Retina (tissue), 1 donor: ENCODE data around the gene GLIPR2.
"Not testable (repeated sequence)": the region's sequence is repeated elsewhere in the genome, so short reads cannot be mapped to it uniquely, and the experiment has no call there.

Experiments
- DNase-seq: peaks from one replicate; pipeline ENCODE4 v3.0.0-alpha.2; 2016

Gene GLIPR2

DNA sequence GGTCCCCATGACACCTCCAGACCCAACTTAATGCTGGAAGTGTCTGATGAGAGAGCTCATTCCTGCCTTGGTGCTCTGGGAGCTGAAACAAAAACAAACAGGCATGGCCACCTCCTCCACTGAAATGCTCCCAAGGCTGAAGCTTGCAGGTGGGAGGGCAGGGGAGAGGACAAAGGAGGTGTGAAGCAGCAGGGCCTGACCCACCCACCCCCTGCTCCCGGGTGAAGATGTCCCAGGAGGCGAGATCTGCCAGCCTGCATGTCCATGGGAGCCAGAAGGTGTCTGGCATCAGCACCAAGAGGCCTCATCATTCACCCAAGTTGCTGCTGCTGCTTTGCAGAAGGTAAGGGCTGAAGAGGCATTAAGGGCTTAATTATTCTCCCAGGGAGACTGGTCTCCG lies 28.5 kb downstream of the GLIPR2 start:
- no peak for DNase-seq

DNA sequence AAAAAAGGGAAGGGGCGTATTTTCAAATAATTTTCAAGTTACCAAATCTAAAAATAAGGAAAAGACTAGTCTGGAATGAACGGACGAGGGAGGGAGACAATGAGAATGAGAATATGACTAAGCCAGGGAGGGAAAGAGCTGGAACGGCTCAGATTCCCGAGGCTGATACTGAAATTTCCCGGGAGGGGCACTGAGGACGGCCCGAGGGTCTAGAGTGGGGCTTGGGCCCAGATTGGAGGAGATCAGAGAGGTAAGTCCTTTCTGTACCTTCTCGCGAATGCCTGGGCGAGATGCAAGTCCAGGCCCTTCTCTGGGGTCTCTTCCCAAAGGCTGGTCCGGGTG lies 29.3 kb downstream of the GLIPR2 start:
- DNase-seq: no peak

DNA sequence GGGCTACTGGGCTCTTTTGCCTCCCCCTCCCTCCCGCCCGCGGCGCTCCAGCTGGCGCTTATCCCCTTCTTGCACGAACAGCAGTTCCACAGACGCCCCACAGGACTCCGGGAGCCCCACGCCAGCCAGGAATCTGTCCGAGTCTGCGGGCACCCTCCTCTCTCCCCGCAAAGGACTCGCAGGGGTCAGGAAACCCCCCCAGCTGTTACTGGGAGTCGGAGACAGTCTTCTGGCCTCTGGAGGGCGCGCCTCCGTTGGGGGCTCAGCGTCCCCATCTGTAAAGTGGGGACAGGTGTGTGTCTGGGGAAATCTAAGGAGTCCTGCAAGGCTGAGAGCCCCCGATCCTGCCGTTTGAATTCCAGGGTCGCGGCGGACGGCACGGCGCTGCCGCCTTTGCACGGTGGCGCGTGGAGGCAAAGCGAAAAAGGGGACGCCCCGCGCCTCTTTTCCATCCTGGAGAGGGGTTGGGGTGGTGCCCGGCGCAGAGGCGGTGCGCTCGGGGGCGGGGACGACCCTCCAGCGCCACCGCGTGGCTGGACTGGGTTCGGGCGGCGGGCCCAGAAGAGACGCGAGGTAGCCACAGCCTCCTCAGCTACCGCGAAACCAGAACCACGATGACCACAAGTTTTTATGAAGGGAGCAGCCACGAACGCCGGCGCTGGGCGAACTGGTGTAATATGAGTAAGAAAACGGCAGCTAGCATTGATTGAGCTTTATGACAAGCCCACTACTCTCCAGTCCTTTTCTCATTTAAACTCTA lies 29.8 kb downstream of the GLIPR2 start:
- DNase-seq: peak; percentile 93

DNA sequence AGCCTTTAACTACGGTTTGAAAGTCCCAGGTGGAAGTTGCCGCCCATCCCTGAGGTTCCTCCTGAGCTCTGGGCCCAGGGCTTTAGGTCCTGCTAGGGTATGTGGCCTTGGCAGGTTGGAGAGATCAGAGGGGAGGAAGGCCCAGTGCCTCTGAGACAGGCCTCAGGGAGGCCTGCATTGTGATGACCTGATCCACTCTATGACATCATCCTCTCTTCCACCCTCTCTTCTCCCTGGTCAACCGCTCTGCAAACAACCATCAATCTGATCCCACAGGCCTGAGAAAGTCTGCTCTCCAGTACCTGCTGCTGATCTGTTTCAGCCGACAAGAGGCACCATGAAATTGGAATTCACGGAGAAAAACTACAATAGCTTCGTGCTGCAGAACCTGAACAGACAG lies 32.6 kb downstream of the GLIPR2 start, which contains the start of gene CCIN:
Gene CCIN, plus strand, starts transcription at position 223 of the 400 bp plus-strand sequence. Its CDS starts 115 bp downstream, at position 338.
- no peak for DNase-seq

DNA sequence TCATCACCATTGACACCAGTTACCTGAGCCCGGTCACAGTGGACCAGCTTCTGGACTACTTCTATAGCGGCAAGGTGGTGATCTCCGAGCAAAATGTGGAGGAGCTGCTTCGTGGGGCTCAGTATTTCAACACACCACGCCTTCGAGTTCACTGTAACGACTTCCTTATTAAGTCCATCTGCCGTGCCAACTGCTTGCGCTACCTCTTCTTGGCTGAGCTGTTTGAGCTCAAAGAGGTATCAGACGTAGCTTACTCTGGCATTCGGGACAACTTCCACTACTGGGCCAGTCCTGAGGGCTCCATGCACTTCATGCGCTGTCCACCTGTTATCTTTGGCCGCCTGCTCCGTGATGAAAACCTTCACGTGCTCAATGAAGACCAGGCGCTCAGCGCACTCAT lies 33.2 kb downstream of the GLIPR2 start:
- no peak for DNase-seq

DNA sequence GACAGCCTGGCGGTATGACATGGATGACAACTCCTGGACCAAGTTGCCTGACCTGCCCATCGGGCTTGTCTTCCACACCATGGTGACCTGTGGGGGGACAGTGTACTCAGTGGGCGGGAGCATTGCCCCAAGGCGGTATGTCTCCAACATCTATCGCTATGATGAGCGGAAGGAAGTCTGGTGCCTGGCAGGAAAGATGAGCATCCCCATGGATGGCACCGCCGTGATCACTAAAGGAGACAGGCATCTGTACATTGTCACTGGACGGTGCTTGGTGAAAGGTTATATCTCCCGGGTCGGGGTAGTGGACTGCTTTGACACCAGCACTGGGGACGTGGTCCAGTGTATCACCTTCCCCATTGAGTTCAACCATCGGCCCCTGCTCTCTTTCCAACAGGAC lies 34.0 kb downstream of the GLIPR2 start:
- DNase-seq: no peak

DNA sequence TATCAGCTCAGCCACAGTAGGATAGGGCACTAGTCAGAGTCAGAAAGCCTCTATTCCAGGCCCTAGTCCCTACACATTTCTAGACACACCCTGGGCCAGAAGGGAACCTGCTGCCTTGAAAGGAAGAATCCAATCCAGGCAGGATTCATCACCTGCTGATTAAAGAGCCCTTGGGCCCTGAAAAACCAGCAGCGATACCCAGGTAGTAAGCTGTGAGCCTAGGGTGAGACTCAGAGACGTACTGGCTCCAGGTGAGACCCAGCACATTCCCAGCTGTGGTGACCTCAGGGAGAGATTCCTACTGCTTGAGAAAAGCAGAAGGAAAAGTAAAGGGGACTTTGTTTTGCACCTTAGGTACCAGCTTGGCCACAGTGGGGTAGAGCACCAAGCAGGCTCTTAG lies 37.3 kb downstream of the GLIPR2 start:
- no peak for DNase-seq

DNA sequence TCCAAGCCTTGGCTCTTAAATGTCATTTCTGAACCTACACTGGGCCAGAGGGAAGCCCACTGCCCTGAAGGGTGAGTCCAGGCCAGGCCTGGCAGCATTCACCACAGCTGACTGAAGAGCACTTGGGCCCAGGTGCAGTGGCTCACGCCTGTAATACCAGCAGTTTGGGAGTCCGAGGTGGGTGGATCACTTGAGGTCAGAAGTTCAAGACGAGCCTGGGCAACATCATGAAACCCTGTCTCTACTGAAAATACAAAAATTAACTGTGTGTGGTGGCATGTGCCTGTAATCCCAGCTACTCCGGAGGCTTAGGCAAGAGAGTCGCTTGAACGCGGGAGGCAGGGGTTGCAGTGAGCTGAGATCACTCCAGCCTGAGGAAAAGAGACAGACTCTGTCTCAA lies 37.7 kb downstream of the GLIPR2 start:
- no peak for DNase-seq

DNA sequence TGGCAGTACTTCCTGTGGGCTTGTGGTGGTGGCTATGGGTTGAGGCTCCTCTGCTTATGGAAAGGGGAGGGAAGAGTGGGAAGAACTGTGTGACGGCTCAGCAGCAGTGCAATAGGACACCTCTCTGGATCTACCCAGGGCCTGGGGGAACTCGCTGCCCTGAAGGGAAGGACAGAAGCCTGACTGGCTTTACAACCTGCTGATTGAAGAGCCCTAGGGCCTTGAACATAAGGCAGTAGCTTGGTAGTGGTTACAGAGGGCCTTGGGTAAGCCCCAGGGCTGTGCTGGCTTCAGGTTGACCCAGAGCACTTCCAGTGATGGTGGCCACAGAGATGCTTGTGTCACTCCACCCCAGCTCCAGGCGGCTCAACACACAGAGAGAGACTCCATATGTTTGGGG lies 38.2 kb downstream of the GLIPR2 start:
- DNase-seq: no peak

DNA sequence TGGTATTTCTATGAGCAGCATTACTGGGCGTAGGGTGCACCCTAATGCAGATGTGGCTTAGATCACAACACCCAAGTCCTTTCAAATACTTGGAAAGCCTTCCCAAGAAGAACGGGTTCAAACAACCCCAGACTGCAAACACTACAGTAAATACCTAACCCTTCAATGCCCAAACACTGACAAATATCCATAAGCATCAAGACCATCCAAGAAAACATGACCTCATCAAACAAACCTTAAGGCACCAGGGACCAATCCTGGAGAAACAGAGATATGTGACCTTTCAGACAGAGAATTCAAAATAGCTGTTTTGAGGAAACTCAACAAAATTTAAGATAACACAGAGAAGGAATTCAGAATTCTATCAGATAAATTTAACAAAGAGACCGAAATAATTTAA lies 38.7 kb downstream of the GLIPR2 start:
- not testable (repeated sequence) for DNase-seq

DNA sequence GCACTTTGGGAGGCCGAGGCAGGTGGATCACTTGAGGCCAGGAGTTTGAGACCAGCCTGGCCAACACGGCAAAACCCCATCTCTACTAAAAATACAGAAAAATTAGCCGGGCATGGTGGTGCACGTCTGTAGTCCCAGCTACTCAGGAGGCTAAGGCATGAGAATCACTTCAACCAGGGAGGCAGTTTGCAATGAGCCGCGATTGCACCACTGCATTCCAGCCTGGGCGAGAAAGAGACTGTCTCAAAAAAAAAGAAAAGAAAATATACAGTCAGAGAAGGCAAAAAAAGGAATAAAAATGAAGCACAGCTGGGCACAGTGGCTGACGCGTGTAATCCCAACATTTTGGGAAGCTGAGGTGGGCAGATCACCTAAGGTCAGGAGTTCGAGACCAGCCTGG lies 40.0 kb downstream of the GLIPR2 start:
- DNase-seq: not testable (repeated sequence)

DNA sequence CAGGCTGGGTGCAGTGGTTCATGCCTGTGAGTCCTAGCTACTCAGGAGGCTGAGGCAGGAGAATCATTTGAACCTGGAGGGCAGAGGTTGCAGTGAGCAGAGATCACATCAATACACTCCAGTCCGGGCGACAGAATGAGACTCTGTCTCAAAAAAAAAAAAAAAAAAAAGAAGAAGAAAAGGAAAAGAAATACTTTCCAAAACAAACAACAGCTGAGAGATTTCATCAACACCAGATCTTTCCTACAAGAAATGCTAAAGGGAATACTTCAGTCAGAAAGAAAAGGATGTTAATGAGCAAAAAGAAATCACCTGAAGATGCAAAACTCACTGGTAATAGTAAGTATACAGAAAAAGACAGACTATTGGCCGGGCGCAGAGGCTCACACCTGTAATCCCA lies 41.0 kb downstream of the GLIPR2 start:
- DNase-seq: no peak

DNA sequence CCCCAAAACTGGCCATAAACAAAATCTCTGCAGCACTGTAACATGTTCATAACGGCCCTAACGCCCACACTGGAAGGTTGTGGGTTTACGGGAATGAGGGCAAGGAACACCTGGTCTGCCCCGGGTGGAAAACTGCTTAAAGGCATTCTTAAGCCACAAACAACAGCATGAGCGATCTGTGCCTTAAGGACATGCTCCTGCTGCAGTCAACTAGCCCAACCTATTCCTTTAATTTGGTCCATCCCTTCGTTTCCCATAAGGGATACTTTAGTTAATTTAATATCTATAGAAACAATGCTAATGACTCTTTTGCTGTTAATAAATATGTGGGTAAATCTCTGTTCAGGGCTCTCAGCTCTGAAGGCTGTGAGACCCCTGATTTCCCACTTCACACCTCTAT lies 43.7 kb downstream of the GLIPR2 start:
- DNase-seq: not testable (repeated sequence)

DNA sequence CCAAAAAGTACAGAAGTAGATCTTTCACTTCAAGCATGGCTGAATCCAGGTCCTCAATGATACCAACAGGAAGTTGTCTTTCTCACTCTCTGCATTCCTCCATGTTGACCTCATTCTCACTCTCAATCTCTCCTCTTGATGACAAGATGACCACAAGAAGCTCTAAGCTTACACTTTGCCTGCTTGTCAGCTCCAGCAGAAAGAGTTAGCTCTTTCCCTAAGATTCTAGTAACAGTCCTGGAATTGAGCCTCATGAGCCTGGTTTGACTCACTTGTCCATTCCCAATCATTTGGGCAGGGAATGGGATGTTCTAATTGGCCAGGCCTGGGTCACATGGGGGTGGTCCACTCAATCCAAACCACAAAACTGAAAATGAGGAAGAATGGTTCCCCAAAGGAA lies 50.9 kb downstream of the GLIPR2 start:
- DNase-seq: no peak

DNA sequence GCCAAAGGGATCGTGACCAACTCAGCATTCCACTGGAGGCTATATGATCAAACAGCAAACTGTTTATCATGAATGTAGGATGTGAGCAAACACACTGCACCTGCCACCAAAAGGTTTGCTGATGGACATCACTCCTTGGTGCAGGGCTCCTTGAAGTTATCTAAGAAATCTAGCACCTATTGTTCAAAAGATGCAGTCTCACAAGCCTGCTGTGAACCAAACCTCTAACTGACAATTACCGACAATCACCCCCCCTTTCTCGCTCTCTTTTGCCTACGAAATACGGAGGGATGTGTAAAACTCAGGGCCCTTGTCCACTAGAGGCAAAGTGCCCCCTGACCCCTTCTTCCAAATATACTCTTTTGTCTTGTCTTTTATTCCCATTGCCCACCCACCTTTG lies 51.7 kb downstream of the GLIPR2 start:
- DNase-seq: no peak

DNA sequence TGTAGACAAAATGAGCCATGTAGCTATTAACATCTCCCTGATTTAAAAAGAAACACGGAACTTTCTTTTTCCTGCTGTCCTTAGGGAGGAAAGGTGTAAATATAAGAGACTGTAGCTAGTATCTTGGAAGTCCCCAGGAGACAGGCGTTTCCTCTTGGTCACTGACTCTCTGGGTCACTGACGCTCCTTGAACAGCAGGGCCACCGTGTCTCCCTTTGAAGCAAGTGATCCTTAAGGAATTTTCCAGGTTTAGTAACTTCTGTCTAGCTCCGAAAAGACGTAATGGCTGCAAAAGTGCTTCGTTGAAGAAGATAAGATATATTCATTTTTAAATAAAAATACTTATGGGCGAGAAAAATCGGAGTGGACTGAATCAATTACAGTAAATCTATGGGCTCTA lies 53.4 kb downstream of the GLIPR2 start:
- no peak for DNase-seq

DNA sequence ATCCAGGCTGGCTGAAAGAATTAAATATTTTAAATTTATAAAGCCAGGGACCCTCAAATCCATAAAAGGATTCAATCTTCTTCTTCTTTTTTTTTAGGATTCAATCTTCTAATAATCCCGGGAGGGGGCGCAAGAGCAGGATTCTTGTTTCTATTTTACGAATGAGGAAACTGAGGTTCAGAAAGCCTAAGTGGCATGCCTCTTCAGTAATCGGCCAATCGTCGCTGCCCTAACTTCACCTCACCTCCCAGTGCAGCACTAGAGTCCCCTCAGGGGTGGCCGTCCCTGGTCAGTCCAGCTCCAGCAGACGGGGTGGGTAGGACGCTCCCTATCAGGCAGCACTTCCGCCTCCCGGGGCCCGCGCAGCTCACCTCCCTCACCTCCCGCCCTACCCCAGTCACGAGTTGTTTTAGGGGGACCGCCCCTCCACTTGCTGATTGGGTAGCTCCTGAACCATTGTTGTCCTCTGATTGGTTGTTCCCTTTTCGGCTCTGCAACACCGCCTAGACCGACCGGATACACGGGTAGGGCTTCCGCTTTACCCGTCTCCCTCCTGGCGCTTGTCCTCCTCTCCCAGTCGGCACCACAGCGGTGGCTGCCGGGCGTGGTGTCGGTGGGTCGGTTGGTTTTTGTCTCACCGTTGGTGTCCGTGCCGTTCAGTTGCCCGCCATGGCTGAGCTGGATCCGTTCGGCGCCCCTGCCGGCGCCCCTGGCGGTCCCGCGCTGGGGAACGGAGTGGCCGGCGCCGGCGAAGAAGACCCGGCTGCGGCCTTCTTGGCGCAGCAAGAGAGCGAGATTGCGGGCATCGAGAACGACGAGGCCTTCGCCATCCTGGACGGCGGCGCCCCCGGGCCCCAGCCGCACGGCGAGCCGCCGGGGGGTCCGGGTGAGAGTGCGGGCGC lies 54.1 kb downstream of the GLIPR2 start, which contains the start of gene CLTA:
Gene CLTA, plus strand, starts transcription at position 534 of the 902 bp plus-strand sequence. Its CDS starts 136 bp downstream, at position 670.
- DNase-seq: peak; percentile 96

DNA sequence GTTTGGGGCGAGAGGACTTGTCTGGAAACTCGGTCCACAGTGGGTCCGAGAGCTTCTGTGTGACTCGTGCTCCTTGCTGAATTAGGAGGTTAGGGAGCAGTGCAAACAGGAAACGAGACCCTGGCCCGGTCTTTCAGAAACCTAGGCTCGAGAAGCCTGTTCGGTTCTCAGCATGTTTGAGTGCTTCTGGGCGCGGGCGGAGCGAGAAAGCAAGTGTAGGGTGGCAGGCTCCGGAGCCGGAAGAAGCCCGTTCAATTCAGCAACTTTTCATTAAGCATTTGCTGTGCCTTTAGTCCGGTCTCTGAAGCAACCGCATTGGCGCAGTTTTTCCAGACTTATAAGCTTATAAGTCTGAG lies 54.7 kb downstream of the GLIPR2 start:
- no peak for DNase-seq

DNA sequence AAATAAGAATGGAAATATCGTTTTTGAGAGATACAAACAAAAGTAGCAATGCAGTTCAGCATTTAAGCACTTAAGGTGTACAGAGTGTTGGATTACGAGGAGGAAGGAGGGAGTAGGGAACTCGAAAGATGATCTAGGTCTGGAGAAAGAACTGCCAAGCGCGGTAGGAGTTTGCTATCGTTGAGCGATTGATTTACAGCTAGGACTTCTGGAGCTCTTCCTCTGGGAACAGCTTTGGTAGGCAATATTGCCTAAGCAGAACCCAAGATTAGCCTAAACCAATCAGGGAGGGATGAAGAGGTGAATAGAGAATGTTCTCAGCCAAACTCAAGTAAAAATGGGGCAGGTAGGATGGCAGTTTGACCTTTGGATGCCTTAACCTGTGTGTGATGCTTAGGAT lies 55.2 kb downstream of the GLIPR2 start:
- DNase-seq: no peak

DNA sequence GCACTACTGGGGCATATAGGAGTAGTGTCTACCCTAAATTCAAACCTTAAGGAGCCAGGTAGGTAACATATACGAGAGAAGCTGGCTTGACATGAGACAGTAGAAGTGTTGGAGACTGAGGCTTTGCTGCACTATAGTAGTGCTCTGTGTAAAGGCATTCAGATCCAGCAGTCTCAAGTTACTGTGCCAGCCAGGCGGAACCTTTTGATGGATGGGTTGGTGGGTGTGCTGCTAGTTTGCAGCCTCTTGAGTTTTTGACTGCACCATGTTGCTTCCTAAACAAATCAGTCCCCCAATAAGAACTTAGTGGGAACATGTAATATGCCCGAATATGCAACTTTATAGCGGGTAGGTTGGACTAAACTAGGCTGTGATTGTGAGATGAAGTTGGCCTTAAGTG lies 55.7 kb downstream of the GLIPR2 start:
- DNase-seq: no peak

DNA sequence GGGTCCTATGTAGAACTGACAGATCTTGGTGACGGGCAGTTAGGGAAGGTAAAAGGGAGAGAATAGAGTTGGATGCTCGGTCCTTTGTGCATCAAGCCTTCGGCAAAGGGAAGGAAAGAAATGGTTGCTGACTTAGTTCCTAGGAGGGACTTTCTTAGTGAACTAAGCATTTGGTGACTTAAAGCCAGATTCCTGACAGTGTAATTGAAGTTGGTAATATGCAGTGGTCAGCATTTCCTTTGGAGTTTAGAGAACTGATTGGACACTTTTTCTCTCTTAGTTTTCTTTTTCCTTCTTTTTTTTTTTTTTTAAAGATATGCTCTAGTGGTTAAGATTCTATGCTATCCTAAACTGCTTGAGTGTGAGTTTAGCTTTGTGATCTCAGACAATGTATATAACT lies 56.5 kb downstream of the GLIPR2 start:
- no peak for DNase-seq

DNA sequence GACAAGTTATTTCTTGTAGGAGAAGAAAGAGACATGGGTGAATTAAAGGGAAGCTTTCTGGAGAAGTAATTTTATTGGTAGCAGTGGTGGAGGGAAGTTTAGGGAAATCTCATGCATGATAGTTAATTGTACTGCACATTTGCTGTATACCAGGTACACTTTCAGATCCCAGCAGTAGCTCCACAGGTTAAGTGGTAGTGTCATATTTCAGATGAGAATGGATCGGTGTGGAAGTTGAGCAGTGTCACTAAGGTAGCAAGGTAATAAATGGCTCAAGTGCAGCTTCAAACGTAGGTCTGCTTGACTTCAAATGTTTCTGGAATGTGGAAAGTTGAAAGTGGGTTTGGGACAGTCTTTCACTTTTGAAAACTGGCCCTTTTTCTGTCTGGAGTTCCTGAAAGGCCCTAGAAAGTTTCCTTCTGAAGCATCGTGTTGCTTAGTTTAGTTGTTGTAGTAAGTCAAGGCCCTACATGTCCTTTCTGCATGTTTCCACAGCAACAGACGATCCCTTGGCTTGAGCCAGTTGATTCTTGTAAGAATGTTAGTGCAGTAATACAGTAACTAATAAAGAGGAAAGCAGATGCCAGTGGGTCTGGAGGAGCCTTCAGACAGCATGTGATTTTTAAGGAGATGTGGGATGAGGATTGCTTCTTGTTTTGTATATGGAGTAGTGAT lies 57.9 kb downstream of the GLIPR2 start:
- DNase-seq: no peak

DNA sequence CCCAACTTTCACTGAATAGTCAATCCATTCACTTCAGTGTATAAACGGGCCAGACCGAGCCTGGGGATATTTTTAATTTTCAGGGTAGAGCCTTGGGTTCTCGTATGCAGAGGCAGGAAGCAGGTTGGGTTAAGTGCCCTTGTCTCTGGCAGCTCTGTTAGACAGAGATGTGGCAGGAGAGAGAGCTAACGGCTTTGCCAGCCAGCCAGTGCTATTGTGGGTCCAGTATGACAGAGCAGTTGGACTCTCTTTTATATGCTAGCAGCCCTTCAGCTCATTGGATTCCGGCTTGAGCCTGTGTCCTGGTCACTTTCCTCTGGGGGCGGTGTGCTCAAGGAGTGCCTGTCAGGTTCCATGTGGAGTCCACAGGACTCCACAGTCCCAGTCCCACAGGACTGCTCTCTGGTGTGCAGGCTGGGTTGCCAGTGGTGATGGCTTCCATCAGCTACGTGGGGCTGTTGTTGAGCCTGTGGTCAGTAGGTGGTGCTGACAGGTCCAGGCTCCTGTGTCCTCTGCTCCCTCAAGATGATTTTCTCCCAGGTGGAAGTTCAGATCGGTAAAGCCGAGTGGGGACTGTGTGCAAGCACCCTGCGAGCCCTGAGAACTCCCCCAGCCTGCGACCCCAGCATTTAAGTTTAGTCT lies 68.5 kb downstream of the GLIPR2 start:
- DNase-seq: no peak
